Measurements from ENCODE around the gene SEMA3A.

DNA sequence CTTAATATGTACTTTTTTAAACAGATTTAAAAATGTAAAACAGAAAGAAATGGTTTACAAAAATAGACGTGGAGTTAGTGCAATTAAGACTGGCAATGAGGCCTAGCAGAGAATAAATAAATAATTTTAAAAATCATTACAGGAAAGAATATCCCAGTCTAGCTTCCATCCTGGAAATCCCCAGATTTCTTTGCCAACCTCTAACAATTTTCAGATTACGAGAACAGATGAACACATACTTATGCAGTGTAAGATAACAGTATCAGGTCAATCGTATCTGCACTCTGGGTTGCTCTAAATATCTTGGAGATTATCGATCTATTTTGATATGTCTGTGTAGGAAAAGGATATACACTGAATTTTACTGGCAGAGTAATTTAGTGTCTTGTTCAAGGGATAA is 210.5 kb downstream of the SEMA3A start:
- TF ChIP-seq, protein P1, sequence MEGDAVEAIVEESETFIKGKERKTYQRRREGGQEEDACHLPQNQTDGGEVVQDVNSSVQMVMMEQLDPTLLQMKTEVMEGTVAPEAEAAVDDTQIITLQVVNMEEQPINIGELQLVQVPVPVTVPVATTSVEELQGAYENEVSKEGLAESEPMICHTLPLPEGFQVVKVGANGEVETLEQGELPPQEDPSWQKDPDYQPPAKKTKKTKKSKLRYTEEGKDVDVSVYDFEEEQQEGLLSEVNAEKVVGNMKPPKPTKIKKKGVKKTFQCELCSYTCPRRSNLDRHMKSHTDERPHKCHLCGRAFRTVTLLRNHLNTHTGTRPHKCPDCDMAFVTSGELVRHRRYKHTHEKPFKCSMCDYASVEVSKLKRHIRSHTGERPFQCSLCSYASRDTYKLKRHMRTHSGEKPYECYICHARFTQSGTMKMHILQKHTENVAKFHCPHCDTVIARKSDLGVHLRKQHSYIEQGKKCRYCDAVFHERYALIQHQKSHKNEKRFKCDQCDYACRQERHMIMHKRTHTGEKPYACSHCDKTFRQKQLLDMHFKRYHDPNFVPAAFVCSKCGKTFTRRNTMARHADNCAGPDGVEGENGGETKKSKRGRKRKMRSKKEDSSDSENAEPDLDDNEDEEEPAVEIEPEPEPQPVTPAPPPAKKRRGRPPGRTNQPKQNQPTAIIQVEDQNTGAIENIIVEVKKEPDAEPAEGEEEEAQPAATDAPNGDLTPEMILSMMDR (IDR thresholded peaks at IDR 0.05): no peak
- no peak for TF ChIP-seq POLR2AphosphoS5 (IDR thresholded peaks at IDR 0.05; ENCODE audit: low read depth, low read length)
- TF ChIP-seq, protein P2, sequence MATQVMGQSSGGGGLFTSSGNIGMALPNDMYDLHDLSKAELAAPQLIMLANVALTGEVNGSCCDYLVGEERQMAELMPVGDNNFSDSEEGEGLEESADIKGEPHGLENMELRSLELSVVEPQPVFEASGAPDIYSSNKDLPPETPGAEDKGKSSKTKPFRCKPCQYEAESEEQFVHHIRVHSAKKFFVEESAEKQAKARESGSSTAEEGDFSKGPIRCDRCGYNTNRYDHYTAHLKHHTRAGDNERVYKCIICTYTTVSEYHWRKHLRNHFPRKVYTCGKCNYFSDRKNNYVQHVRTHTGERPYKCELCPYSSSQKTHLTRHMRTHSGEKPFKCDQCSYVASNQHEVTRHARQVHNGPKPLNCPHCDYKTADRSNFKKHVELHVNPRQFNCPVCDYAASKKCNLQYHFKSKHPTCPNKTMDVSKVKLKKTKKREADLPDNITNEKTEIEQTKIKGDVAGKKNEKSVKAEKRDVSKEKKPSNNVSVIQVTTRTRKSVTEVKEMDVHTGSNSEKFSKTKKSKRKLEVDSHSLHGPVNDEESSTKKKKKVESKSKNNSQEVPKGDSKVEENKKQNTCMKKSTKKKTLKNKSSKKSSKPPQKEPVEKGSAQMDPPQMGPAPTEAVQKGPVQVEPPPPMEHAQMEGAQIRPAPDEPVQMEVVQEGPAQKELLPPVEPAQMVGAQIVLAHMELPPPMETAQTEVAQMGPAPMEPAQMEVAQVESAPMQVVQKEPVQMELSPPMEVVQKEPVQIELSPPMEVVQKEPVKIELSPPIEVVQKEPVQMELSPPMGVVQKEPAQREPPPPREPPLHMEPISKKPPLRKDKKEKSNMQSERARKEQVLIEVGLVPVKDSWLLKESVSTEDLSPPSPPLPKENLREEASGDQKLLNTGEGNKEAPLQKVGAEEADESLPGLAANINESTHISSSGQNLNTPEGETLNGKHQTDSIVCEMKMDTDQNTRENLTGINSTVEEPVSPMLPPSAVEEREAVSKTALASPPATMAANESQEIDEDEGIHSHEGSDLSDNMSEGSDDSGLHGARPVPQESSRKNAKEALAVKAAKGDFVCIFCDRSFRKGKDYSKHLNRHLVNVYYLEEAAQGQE (IDR thresholded peaks at IDR 0.05; ENCODE audit: insufficient read depth in 1 of 2, low read depth in 2 of 2, low read length in 1 of 2): no peak
- no peak for TF ChIP-seq TCF7L2 (IDR thresholded peaks at IDR 0.05; ENCODE audit: low read depth, low read length)

Measured in Panc1 (cell line).